H9 (cell line): ENCODE data around the gene PFDN2. TPM values are rescaled to one million over a fixed set of nuclear protein-coding genes. Genes with fewer than 3 reads are reported as not detected.

ENCODE experiments used
- DNase-seq: peaks from one replicate; pipeline ENCODE4 v3.0.0-alpha.2; 2017
- H2AFZ ChIP-seq: one replicate; pipeline ENCODE4 v1.6.1; 2013; ENCODE audit warnings: mild to moderate bottlenecking, low read length, control low read depth, moderate library complexity
- H2AK5ac ChIP-seq: 2 replicates; pipeline ENCODE4 v1.6.1; 2013; ENCODE audit warnings: low read length, control low read depth, mixed read lengths; ENCODE audit not compliant: insufficient read length
- H2BK120ac ChIP-seq: one replicate; pipeline ENCODE4 v1.6.1; 2013; ENCODE audit warnings: low read depth, mild to moderate bottlenecking, low read length, control low read depth, inconsistent platforms; ENCODE audit not compliant: poor library complexity, severe bottlenecking
- H2BK12ac ChIP-seq: 2 replicates; pipeline ENCODE4 v1.6.1; 2013; ENCODE audit warnings: low read length, control low read depth, mixed read lengths, low read depth; ENCODE audit not compliant: insufficient read length
- H2BK15ac ChIP-seq: 2 replicates; pipeline ENCODE4 v1.6.1; 2013; ENCODE audit warnings: low read depth, low read length, control low read depth
- H2BK20ac ChIP-seq: one replicate; pipeline ENCODE4 v1.6.1; 2013; ENCODE audit warnings: low read depth, mild to moderate bottlenecking, low read length, control low read depth, inconsistent platforms; ENCODE audit not compliant: poor library complexity, severe bottlenecking
- H2BK5ac ChIP-seq: 2 replicates; pipeline ENCODE4 v1.6.1; 2013; ENCODE audit warnings: low read length, control low read depth, mixed read lengths; ENCODE audit not compliant: insufficient read length
- H3K14ac ChIP-seq: 2 replicates; pipeline ENCODE4 v1.6.1; 2013; ENCODE audit warnings: low read length, control low read depth; ENCODE audit not compliant: insufficient read depth
- H3K18ac ChIP-seq: 2 replicates; pipeline ENCODE4 v1.6.1; 2013; ENCODE audit warnings: low read depth, mild to moderate bottlenecking, mixed read lengths, low read length, control low read depth; ENCODE audit not compliant: insufficient read length
- H3K23ac ChIP-seq: 2 replicates; pipeline ENCODE4 v1.6.1; 2013; ENCODE audit warnings: low read length, control low read depth, mixed read lengths, low read depth; ENCODE audit not compliant: insufficient read length
- H3K23me2 ChIP-seq: 2 replicates; pipeline ENCODE4 v1.6.1; 2013; ENCODE audit warnings: low read depth, mild to moderate bottlenecking, mixed read lengths, low read length, control low read depth; ENCODE audit not compliant: insufficient read length, poor library complexity, severe bottlenecking
- H3K27ac ChIP-seq: 2 replicates; pipeline ENCODE4 v1.5.1; 2013; ENCODE audit warnings: low read length, control low read depth, mixed read lengths, low read depth; ENCODE audit not compliant: insufficient read length
- H3K27me3 ChIP-seq: 2 replicates; pipeline ENCODE4 v1.6.1; 2013; ENCODE audit warnings: low read length, control low read depth, inconsistent platforms; ENCODE audit not compliant: insufficient read depth
- H3K4ac ChIP-seq: 2 replicates; pipeline ENCODE4 v1.6.1; 2013; ENCODE audit warnings: low read depth, mild to moderate bottlenecking, control low read depth, inconsistent platforms, low read length, moderate library complexity
- H3K4me1 ChIP-seq: 2 replicates; pipeline ENCODE4 v1.6.1; 2013; ENCODE audit warnings: low read length, control low read depth, inconsistent platforms; ENCODE audit not compliant: insufficient read depth
- H3K4me2 ChIP-seq: 2 replicates; pipeline ENCODE4 v1.6.1; 2013; ENCODE audit warnings: low read length, control low read depth, mixed read lengths; ENCODE audit not compliant: insufficient read length, insufficient read depth
- H3K56ac ChIP-seq: 2 replicates; pipeline ENCODE4 v1.6.1; 2013; ENCODE audit warnings: low read depth, mild to moderate bottlenecking, mixed read lengths, low read length, control low read depth; ENCODE audit not compliant: insufficient read length
- H3K79me1 ChIP-seq: 2 replicates; pipeline ENCODE4 v1.6.1; 2013; ENCODE audit warnings: low read depth, mild to moderate bottlenecking, moderate library complexity, low read length, control low read depth, inconsistent platforms; ENCODE audit not compliant: insufficient read depth, poor library complexity, severe bottlenecking
- H3K79me2 ChIP-seq: 2 replicates; pipeline ENCODE4 v1.6.1; 2013; ENCODE audit warnings: low read length, control low read depth, inconsistent platforms; ENCODE audit not compliant: insufficient read depth
- H3K9ac ChIP-seq: 2 replicates; pipeline ENCODE4 v1.6.1; 2013; ENCODE audit warnings: low read length, control low read depth, mixed read lengths; ENCODE audit not compliant: insufficient read length; ENCODE audit errors: extremely low read depth
- H3K9me3 ChIP-seq: one replicate; pipeline ENCODE4 v1.6.1; 2013; ENCODE audit warnings: low read depth, low read length, inconsistent platforms; ENCODE audit not compliant: control insufficient read depth
- H3T11ph ChIP-seq: one replicate; pipeline ENCODE4 v1.6.1; 2013; ENCODE audit warnings: mild to moderate bottlenecking, low read length, control low read depth, inconsistent platforms
- H4K20me1 ChIP-seq: one replicate; pipeline ENCODE4 v1.6.1; 2013; ENCODE audit not compliant: control insufficient read depth, insufficient read length, insufficient read depth
- H4K5ac ChIP-seq: 2 replicates; pipeline ENCODE4 v1.6.1; 2013; ENCODE audit warnings: low read depth, mild to moderate bottlenecking, mixed read lengths, low read length, control low read depth; ENCODE audit not compliant: insufficient read length
- H4K8ac ChIP-seq: replicated peaks from 2 replicates; pipeline ENCODE4 v1.6.1; 2013; ENCODE audit warnings: low read length, control low read depth, mixed read lengths, low read depth; ENCODE audit not compliant: insufficient read length
- H4K91ac ChIP-seq: 2 replicates; pipeline ENCODE4 v1.6.1; 2013; ENCODE audit warnings: low read depth, mild to moderate bottlenecking, moderate library complexity, mixed read lengths, low read length, control low read depth; ENCODE audit not compliant: insufficient read length
- H3K27ac Mint-ChIP-seq, 3 experiments: 2 replicates in 2 of 3; 3 replicates in 1 of 3; pipeline ENCODE4 v1.8.0; 2020 to 2021; ENCODE audit warnings: mixed read lengths in 3 of 3, mild to moderate bottlenecking in 1 of 3, moderate library complexity in 1 of 3
- H3K27me3 Mint-ChIP-seq: 2 replicates; pipeline ENCODE4 v1.8.0; 2021; ENCODE audit warnings: low read depth, mild to moderate bottlenecking, moderate library complexity, mixed read lengths
- H3K36me3 Mint-ChIP-seq, 3 experiments: 2 replicates in 2 of 3; 3 replicates in 1 of 3; pipeline ENCODE4 v1.8.0; 2020 to 2021; ENCODE audit warnings: low read depth in 3 of 3, mixed read lengths in 3 of 3; ENCODE audit not compliant: insufficient read depth in 1 of 3
- H3K4me1 Mint-ChIP-seq, 2 experiments: 2 replicates each; pipeline ENCODE4 v1.8.0; 2020; ENCODE audit warnings: mixed read lengths in 2 of 2
- H3K4me3 Mint-ChIP-seq, 2 experiments: 2 replicates in 1 of 2; 3 replicates in 1 of 2; pipeline ENCODE4 v1.8.0; 2020 to 2021; ENCODE audit warnings: mild to moderate bottlenecking in 2 of 2, mixed read lengths in 2 of 2, moderate library complexity in 1 of 2
- H3K9me3 Mint-ChIP-seq, 2 experiments: 2 replicates in 1 of 2; 3 replicates in 1 of 2; pipeline ENCODE4 v1.8.0; 2020; ENCODE audit warnings: mild to moderate bottlenecking in 2 of 2, mixed read lengths in 2 of 2, moderate library complexity in 1 of 2
- CTCF ChIP-seq: fragments of 200-600 bp; sonication (generic); conservative IDR thresholded peaks from 3 replicates; pipeline ENCODE4 v1.8.0; 2021; ENCODE audit warnings: antibody characterized with exemption, mild to moderate bottlenecking
- WGBS: extraction: QIAGEN DNeasy Blood & Tissue Kit; methylation state at CpG from one replicate; pipeline ENCODE4 v1.1.7; 2013; ENCODE audit warnings: missing lambda C conversion rate, low lambda C conversion rate, mixed read lengths; ENCODE audit not compliant: insufficient read length; ENCODE audit errors: extremely low coverage; 5-methylcytosine and 5-hydroxymethylcytosine counted together
- total RNA-seq: library from RNA; stranded (reverse); gene quantifications from 2 replicates; pipeline ENCODE4 v1.2.1, GENCODE V29; 2021

Gene PFDN2
- total RNA-seq, 1 experiment from 2014 or later, result 71.8 TPM

DNA sequence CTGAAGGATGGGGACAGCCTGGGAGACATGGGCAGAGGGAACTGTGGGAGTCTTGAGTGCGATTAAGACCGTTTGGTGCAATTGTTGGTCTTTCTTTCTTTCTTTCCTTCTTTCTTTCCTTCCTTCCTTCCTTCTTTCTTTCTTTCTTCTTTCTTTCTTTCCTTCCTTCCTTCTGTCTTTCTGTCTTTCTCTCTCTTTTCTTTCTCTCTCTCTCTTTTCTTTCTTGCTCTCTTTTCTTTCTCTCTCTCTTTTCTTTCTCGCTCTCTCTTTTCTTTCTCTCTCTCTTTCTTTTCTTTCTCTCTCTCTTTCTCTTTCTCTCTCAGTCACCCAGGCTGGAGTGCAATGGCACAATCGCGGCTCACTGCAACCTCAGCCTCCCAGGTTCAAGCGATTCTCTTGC, 22.6 kb downstream of the PFDN2 start:
- Histone ChIP-seq H2BK15ac (no peak overlapping the region), H3K4me1 (no peaks in the 10 kb centered on the region), H4K5ac (no peak overlapping the region), H3T11ph (no peak overlapping the region), H3K23me2 (peaks cover 10% of the 10 kb centered on the region), H3K23ac (no peak overlapping the region), H2BK12ac (no peak overlapping the region), H3K9ac (no peak overlapping the region), H3K79me2 (no peaks in the 10 kb centered on the region), H3K9me3 (no peaks in the 10 kb centered on the region), H3K14ac (no peak overlapping the region), H3K56ac (no peak overlapping the region), H2AK5ac (no peak overlapping the region), H3K18ac (no peak overlapping the region), H2BK5ac (no peak overlapping the region), H2BK120ac (no peak overlapping the region), H3K79me1 (no peaks in the 10 kb centered on the region), H2BK20ac (no peak overlapping the region), H4K8ac (no peak overlapping the region), H2AFZ (no peak overlapping the region), H3K27ac (no peak overlapping the region), H4K20me1 (no peaks in the 10 kb centered on the region), H4K91ac (no peak overlapping the region), H3K4me2 (no peak overlapping the region), H3K4ac (no peak overlapping the region), H3K27me3 (no peaks in the 10 kb centered on the region; the same call in 1 of the 2 replicates)
- Mint-ChIP-seq H3K27ac (no peak overlapping the region), H3K9me3 (no peaks in the 10 kb centered on the region; a peak in 1 of 5 replicates), H3K36me3 (peaks cover 3 to 8% (median 8%) of the 10 kb centered on the region in 3 experiments; a peak in 5 of 7 replicates), H3K27me3 (peaks cover 11% of the 10 kb centered on the region), H3K4me3 (no peak overlapping the region), H3K4me1 (peaks cover 8 to 9% of the 10 kb centered on the region in 2 experiments)
- no peak for TF ChIP-seq CTCF
- DNase-seq, result no peak
- WGBS, result no CpG with 5 or more reads among the region's 6 CpGs
